Psoas muscle (tissue), 8 donors: ENCODE results near the gene DPH1. TPM values are rescaled to one million over a fixed set of nuclear protein-coding genes. Genes with fewer than 3 reads are reported as not detected.

Source experiments
- ATAC-seq, 4 donors: fragments of 200-7000 bp; cut with Tn5 transposase; one replicate each; pipeline ENCODE4 v1.9.1; 2020; ENCODE audit warnings: moderate library complexity in 3 of 4, mild to moderate bottlenecking in 2 of 4
- DNase-seq, 2 donors: peaks; one replicate each; pipeline ENCODE4 v3.0.0-alpha.2; 2020
- H3K27ac ChIP-seq: fragments of 200-600 bp; one replicate; pipeline ENCODE4 v1.8.0; 2022
- H3K27me3 ChIP-seq, 3 donors: fragments of 200-600 bp in 1 of 3; one replicate each; pipeline versions ENCODE4 v1.6.1 to v1.8.0; 2013 to 2022; ENCODE audit warnings: low read length in 2 of 3, mild to moderate bottlenecking in 2 of 3, moderate library complexity in 1 of 3; ENCODE audit not compliant: insufficient read depth in 3 of 3
- H3K36me3 ChIP-seq, 2 donors: fragments of 200-600 bp in 1 of 2; one replicate each; pipeline versions ENCODE4 v1.6.1 to v1.8.0; 2013 to 2022; ENCODE audit warnings: low read depth in 1 of 2, mild to moderate bottlenecking in 1 of 2, moderate library complexity in 1 of 2; ENCODE audit not compliant: insufficient read depth in 1 of 2
- H3K4me1 ChIP-seq: fragments of 200-600 bp; one replicate; pipeline ENCODE4 v1.8.0; 2022
- H3K4me3 ChIP-seq: fragments of 200-600 bp; one replicate; pipeline ENCODE4 v1.8.0; 2022; ENCODE audit warnings: mild to moderate bottlenecking
- H3K9me3 ChIP-seq: fragments of 200-600 bp; one replicate; pipeline ENCODE4 v1.8.0; 2022
- CTCF ChIP-seq: fragments of 200-600 bp; IDR thresholded peaks from one replicate; pipeline ENCODE4 v1.8.0; 2022; ENCODE audit warnings: antibody characterized with exemption
- WGBS, 3 donors: extraction: QIAGEN DNeasy Blood & Tissue Kit; methylation state at CpG; one replicate each; pipeline versions ENCODE4 v1.1.6 to v1.1.7; 2013; 5-methylcytosine and 5-hydroxymethylcytosine counted together
- intact Hi-C, 2 donors: fragments of 100-400 bp; cut with DNase I; formaldehyde crosslinking; loops; one replicate each; pipeline versions ENCODE4 v1.11.0 to v1.14.2; 2022
- polyA plus RNA-seq, 3 donors: library from polyadenylated mRNA; stranded (reverse); fragments of 200-250 nt; gene quantifications; one replicate each; pipeline ENCODE4 v1.2.3, GENCODE V29; 2013
- total RNA-seq, 4 donors: library from RNA; stranded (reverse); fragmentation: NEBNext Ultra II Directional in 2 of 4; extraction: Animal tissue kit (Norgen Biotek cat#: 25700) in 2 of 4; gene quantifications; one replicate each; pipeline versions ENCODE4 v1.2.1 to v1.2.4, GENCODE V29; 2021 to 2023
- donor health status: healthy with polysubstance abuse.
- donor health status: DM: no; HTN: no; CAD: no; lungs with moderate emphysema.
- donor health status: Bipolar disorder and iron deficiency.
- donor health status: healthy.
- donor health status: DM: yes; HTN: yes; CAD: no.
- donor health status: DM: no; HTN: no; CAD: no.
- donor health status: DM: no; HTN: no; CAD: no.
- donor health status: DM: yes; HTN: yes; CAD: no.

DPH1 gene
- total and polyA plus RNA-seq, 7 donors: 13.5 to 73.4 (median 40.6) TPM

- DNase-seq: peak in 1 of 2 donors; percentile 48
- 72 to 84% (median 73%) methylated on average over 19 of the region's 19 CpGs for WGBS, 3 donors
- Histone ChIP-seq H3K4me3 (no peak overlapping the region), H3K27ac (no peak overlapping the region), H3K36me3 (no peaks in the 10 kb centered on the region), H3K9me3 (no peaks in the 10 kb centered on the region), H3K27me3 (no peaks in the 10 kb centered on the region), H3K4me1 (peaks cover 6% of the 10 kb centered on the region)
- no peak for TF ChIP-seq CTCF
- intact Hi-C loops: no loop called here
- peak in 3 of 4 donors; percentile 42 to 59 (median 50) for ATAC-seq
Measured at GRCh38 chr17:2017274-2017941, 12.5 kb upstream of the DPH1 start.

GRCh38 chr17:2018716-2019510, 11.0 kb upstream of the DPH1 start:
- H3K27me3 ChIP-seq: no peaks in the 10 kb centered on the region
- no peak for TF ChIP-seq CTCF
- H3K9me3 ChIP-seq: no peaks in the 10 kb centered on the region
- no peak for ATAC-seq
- intact Hi-C loops: no loop called here
- H3K36me3 ChIP-seq: no peaks in the 10 kb centered on the region
- H3K27ac ChIP-seq: no peak overlapping the region
- no peak for DNase-seq
- 59 to 79% (median 72%) methylated on average over 24 of the region's 24 CpGs for WGBS, 3 donors
- H3K4me3 ChIP-seq: no peak overlapping the region
- H3K4me1 ChIP-seq: peaks cover 8% of the 10 kb centered on the region

GRCh38 chr17:2019723-2020122, 10.2 kb upstream of the DPH1 start:
- peak in 1 of 2 donors; percentile 23 for DNase-seq
- 73 to 82% (median 78%) methylated on average over 8 of the region's 8 CpGs for WGBS, 3 donors
- no peak for TF ChIP-seq CTCF
- no peak for ATAC-seq
- no peaks in the 10 kb centered on the region for H3K36me3 ChIP-seq
- no peaks in the 10 kb centered on the region for H3K9me3 ChIP-seq
- H3K4me3 ChIP-seq: no peak overlapping the region
- H3K27ac ChIP-seq: no peak overlapping the region
- no peaks in the 10 kb centered on the region for H3K27me3 ChIP-seq
- intact Hi-C loops: loop anchor here (10.0 kb wide), 2 partner anchors 55 to 355 kb away; no protein-coding TSS in a partner anchor
- peaks cover 9% of the 10 kb centered on the region for H3K4me1 ChIP-seq

GRCh38 chr17:2020721-2021120, 9.2 kb upstream of the DPH1 start:
- Histone ChIP-seq H3K27ac (no peak overlapping the region), H3K36me3 (no peaks in the 10 kb centered on the region), H3K4me1 (peaks cover 11% of the 10 kb centered on the region), H3K27me3 (no peaks in the 10 kb centered on the region), H3K4me3 (no peak overlapping the region), H3K9me3 (no peaks in the 10 kb centered on the region)
- intact Hi-C loops: loop anchor here (10.0 kb wide), 2 partner anchors 56 to 356 kb away; no protein-coding TSS in a partner anchor
- ATAC-seq (no peak), DNase-seq (peak in 1 of 2 donors; percentile 48)
- TF ChIP-seq CTCF: no peak
- WGBS, 3 donors: 40 to 60% (median 51%) methylated on average over 8 of the region's 8 CpGs
